Transverse colon (tissue), 4 donors: ENCODE measurements around the gene EFEMP2. TPM values are rescaled to one million over a fixed set of nuclear protein-coding genes. Genes with fewer than 3 reads are reported as not detected.

Experiments
- DNase-seq: peaks from one replicate; pipeline ENCODE4 v3.0.0-alpha.2; 2019
- H3K27ac ChIP-seq, 4 donors: fragments of 200-600 bp; sonication (generic); 2 replicates each; pipeline ENCODE4 v1.5.1; 2016 to 2018; ENCODE audit warnings: inconsistent platforms in 4 of 4
- H3K27me3 ChIP-seq: fragments of 200-600 bp; sonication (generic); 2 replicates; pipeline ENCODE4 v1.5.1; 2017; ENCODE audit warnings: inconsistent platforms
- H3K36me3 ChIP-seq, 4 donors: fragments of 200-600 bp; sonication (generic); 2 replicates each; pipeline ENCODE4 v1.5.1; 2017 to 2019; ENCODE audit warnings: inconsistent platforms in 4 of 4
- H3K4me1 ChIP-seq, 4 donors: fragments of 200-600 bp; sonication (generic); 2 replicates each; pipeline ENCODE4 v1.5.1; 2017 to 2020; ENCODE audit warnings: inconsistent platforms in 4 of 4
- H3K4me3 ChIP-seq, 4 donors: fragments of 200-600 bp; sonication (generic); 1 replicate in 1 of 4; 2 replicates in 3 of 4; pipeline versions ENCODE4 v1.5.1 to v1.6.1; 2017 to 2019; ENCODE audit warnings: inconsistent platforms in 4 of 4
- H3K9me3 ChIP-seq, 2 donors: fragments of 200-600 bp; sonication (generic); 2 replicates each; pipeline ENCODE4 v1.5.1; 2017 to 2019; ENCODE audit warnings: inconsistent platforms in 2 of 2
- EP300 ChIP-seq: sonication (generic); formaldehyde crosslinking; IDR thresholded peaks from one replicate; pipeline ENCODE4 v1.6.1; 2017; ENCODE audit warnings: antibody characterized with exemption, low read depth
- POLR2A ChIP-seq: fragments of 450-650 bp; IDR thresholded peaks from one replicate; pipeline ENCODE4 v1.6.1; 2016; ENCODE audit warnings: antibody characterized with exemption, mild to moderate bottlenecking, moderate library complexity
- POLR2AphosphoS5 ChIP-seq, 3 donors: sonication (generic); formaldehyde crosslinking; IDR thresholded peaks; one replicate each; pipeline ENCODE4 v1.6.1; 2016; ENCODE audit warnings: antibody characterized with exemption in 3 of 3
- WGBS, 2 donors: methylation state at CpG; one replicate each; pipeline ENCODE4 v1.1.5; 2018; ENCODE audit warnings: low coverage in 1 of 2; 5-methylcytosine and 5-hydroxymethylcytosine counted together
- in situ Hi-C, 4 donors: fragments of 200-750 bp; cut with MboI; loops; one replicate each; pipeline versions ENCODE4 v1.15.0 to v1.15.1; 2017; ENCODE audit warnings: low sequenced_read_pairs in 3 of 4, low pct_ligation_motif_present in 1 of 4, low pct_unique_long_range_greater_than_20kb in 1 of 4
- intact Hi-C: fragments of 100-400 bp; cut with DNase I; formaldehyde crosslinking; loops from one replicate; pipeline ENCODE4 v1.15.1; 2023; ENCODE audit warnings: low total_unique reads
- total RNA-seq, 4 donors: library from RNA; depleted of rRNA; stranded (reverse); fragments of >200 nt; gene quantifications; one replicate each; pipeline ENCODE4 v1.1.0, GENCODE V29; 2016
- TF ChIP-seq, protein P1 (sequence below), 5 experiments: fragments of 200-600 bp in 3 of 5; fragments of 450-650 bp in 2 of 5; sonication (generic) in 3 of 5; IDR thresholded peaks; 1 replicate in 2 of 5; 2 replicates in 3 of 5; pipeline ENCODE4 v1.5.1; 2016 to 2017; ENCODE audit warnings: antibody characterized with exemption in 5 of 5, inconsistent platforms in 3 of 5, mild to moderate bottlenecking in 2 of 5, moderate library complexity in 1 of 5

Gene EFEMP2
- total RNA-seq, 4 donors from 2014 or later: 15.2 to 34.4 (median 25.1) TPM

DNA sequence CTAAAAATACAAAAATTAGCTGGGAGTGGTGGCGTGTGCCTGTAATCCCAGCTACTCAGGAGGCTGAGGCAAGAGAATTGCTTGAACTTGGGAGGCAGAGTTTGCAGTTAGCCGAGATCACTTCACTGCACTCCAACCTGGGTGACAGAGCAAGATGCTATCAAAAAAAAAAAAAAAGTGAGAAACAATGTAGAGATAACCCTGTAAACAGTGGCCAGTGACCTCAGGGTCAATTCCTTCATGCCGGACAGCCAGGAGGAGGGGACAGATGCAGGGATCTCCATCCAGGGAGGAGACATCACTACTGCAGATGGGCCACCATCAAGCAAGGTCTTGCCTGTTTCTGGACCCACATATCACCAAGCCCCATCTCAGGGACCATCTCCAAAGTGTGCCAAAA is 24.9 kb downstream of the EFEMP2 start:
- H3K4me3 ChIP-seq: no peak overlapping the region
- in situ Hi-C loops (no loop called here), intact Hi-C loops (no loop called here)
- H3K36me3 ChIP-seq: peaks cover 0 to 12% (median 0%) of the 10 kb centered on the region in 4 donors
- no peak for TF ChIP-seq POLR2A
- no peak for TF ChIP-seq POLR2AphosphoS5 (IDR thresholded peaks at IDR 0.05)
- no peak for TF ChIP-seq EP300
- TF ChIP-seq, protein P1, sequence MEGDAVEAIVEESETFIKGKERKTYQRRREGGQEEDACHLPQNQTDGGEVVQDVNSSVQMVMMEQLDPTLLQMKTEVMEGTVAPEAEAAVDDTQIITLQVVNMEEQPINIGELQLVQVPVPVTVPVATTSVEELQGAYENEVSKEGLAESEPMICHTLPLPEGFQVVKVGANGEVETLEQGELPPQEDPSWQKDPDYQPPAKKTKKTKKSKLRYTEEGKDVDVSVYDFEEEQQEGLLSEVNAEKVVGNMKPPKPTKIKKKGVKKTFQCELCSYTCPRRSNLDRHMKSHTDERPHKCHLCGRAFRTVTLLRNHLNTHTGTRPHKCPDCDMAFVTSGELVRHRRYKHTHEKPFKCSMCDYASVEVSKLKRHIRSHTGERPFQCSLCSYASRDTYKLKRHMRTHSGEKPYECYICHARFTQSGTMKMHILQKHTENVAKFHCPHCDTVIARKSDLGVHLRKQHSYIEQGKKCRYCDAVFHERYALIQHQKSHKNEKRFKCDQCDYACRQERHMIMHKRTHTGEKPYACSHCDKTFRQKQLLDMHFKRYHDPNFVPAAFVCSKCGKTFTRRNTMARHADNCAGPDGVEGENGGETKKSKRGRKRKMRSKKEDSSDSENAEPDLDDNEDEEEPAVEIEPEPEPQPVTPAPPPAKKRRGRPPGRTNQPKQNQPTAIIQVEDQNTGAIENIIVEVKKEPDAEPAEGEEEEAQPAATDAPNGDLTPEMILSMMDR (IDR thresholded peaks at IDR 0.05): no peak
- WGBS, 2 donors: 82 to 89% methylated on average over 1 to 3 of the region's 3 CpGs
- no peak overlapping the region for H3K27ac ChIP-seq
- H3K27me3 ChIP-seq: no peaks in the 10 kb centered on the region
- no peak for DNase-seq
- peaks cover 5 to 27% (median 12%) of the 10 kb centered on the region in 4 donors for H3K4me1 ChIP-seq
- H3K9me3 ChIP-seq: no peaks in the 10 kb centered on the region

DNA sequence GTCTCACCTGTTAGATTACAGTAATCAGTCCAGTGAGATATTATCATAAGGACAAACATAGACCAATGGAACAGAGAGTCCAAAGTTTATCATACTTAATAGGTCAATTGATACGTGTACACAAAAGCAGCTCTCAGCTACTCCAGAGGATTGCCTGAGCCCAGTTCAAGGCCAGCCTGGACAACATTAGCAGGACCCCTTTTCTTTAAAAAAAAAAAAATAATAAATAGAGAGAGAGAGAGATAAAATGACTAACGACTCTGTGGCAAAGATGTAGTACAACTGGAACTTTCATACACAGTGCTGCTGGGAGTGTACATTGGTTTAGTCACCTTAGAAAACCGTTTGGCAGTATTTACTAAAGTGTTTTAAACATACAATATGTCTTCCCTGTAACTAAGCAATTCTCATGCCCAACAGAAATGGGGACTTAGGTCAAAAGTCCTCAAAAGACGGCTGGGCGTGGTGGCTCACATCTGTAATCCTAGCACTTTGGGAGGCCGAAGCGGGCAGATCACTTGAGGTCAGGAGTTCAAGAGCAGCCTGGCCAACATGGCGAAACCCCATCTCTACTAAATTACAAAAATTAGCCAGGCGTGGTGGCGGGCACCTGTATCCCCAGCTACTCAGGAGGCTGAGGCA is 28.2 kb downstream of the EFEMP2 start:
- WGBS, 2 donors: 60 to 69% methylated on average over 3 to 10 of the region's 10 CpGs
- intact Hi-C loops: no loop called here
- DNase-seq: peak; percentile 61
- Histone ChIP-seq H3K4me1 (peaks cover 0 to 26% (median 1%) of the 10 kb centered on the region in 4 donors), H3K27ac (peak overlapping the region; percentile 44 to 66 (median 52)), H3K9me3 (no peaks in the 10 kb centered on the region), H3K4me3 (no peak overlapping the region), H3K36me3 (no peaks in the 10 kb centered on the region), H3K27me3 (no peaks in the 10 kb centered on the region)
- in situ Hi-C loops: no loop called here
- TF ChIP-seq POLR2AphosphoS5 (IDR thresholded peaks at IDR 0.05): peak in 1 of 3 donors; percentile 19
- TF ChIP-seq EP300: no peak

DNA sequence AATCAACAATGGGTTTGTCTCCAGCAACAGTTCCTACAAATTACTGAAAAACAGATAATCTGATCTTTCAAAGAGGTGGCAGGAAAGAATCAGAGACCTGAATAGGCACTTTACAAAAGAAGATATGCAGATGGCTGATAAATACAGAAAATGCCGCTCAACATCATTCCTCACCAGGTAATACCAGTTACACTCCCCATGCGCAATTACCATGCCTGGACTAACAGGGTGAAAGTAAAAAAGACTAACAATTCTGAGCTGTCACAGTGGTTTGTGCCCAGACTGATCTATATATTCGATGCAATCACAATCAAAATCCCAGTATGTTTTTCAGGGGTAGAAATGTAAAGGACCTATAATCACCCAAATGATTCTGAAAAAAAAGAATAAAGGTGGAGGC is 28.8 kb downstream of the EFEMP2 start:
- intact Hi-C loops: no loop called here
- in situ Hi-C loops: no loop called here

DNA sequence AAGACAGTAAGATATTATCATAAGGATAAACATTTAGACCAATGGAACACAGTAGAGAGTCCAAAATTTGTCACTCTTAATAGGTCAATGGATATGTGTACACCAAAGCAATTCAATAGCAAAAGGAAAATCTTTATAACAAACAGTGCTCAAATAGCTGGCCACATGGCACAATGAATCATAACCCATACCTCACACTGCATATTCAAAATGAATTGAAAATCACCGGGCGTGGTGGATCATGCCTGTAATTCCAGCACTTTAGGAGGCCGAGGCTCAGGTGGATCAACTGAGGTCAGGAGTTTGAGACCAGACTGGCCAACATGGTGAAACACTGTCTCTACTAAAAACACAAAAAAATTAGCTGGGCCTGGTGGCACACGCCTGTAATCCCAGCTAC is 30.5 kb downstream of the EFEMP2 start:
- Histone ChIP-seq H3K4me1 (peaks cover 0 to 26% (median 0%) of the 10 kb centered on the region in 4 donors), H3K9me3 (no peaks in the 10 kb centered on the region), H3K27me3 (no peaks in the 10 kb centered on the region), H3K4me3 (no peak overlapping the region), H3K36me3 (no peaks in the 10 kb centered on the region), H3K27ac (peak overlapping the region in 1 of 4 donors; percentile 14)
- intact Hi-C loops: no loop called here
- TF ChIP-seq EP300 (no peak), POLR2AphosphoS5 (IDR thresholded peaks at IDR 0.05) (no peak), POLR2A (no peak)
- TF ChIP-seq, protein P1 (IDR thresholded peaks at IDR 0.05): no peak
- DNase-seq: peak; percentile 24
- 81 to 88% methylated on average over 3 to 4 of the region's 4 CpGs for WGBS, 2 donors
- in situ Hi-C loops: no loop called here

More for the DNA sequence above, 28.8 kb downstream of the EFEMP2 start:
- Histone ChIP-seq H3K36me3 (no peaks in the 10 kb centered on the region), H3K27me3 (no peaks in the 10 kb centered on the region), H3K4me1 (peaks cover 0 to 26% (median 0%) of the 10 kb centered on the region in 4 donors), H3K4me3 (no peak overlapping the region), H3K27ac (peak overlapping the region; percentile 44 to 66 (median 52)), H3K9me3 (no peaks in the 10 kb centered on the region)
- no peak for DNase-seq
- no peak for TF ChIP-seq POLR2AphosphoS5 (IDR thresholded peaks at IDR 0.05)
- no peak for TF ChIP-seq EP300
- TF ChIP-seq POLR2A: no peak
- TF ChIP-seq, protein P1 (IDR thresholded peaks at IDR 0.05): no peak
- 70 to 71% methylated on average over 3 of the region's 3 CpGs for WGBS, 2 donors
